Measurements from ENCODE around the gene PHACTR3.

DNA sequence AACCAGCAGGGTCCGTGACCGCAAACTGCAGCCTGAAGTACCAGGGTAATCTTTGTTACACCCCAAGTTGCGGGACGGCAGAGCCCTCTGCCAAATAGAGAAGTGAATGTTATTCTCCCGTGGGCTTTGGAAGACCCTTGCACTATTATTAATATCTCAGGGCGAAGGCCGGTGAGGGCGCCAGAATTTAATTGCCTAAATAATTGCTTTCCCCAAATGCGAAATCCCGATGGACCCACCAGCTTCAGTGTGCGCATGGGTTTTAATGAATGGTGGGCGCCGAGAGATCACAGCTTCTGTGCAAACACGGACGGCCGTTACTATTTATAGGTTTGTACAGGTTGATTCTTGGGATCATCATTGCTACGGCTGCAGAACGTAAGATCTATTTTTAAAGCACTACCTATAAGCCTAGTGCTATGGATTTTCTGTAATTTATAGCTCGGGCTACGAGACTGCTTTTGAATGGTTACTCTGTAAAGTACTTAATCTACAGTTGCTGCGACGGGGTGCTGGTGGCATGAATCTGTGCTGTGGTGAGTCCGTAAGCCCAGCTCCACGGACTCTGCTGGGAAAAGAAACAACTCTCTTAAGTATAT lies 15.2 kb upstream of the PHACTR3 start:
- TF ChIP-seq, protein P1, sequence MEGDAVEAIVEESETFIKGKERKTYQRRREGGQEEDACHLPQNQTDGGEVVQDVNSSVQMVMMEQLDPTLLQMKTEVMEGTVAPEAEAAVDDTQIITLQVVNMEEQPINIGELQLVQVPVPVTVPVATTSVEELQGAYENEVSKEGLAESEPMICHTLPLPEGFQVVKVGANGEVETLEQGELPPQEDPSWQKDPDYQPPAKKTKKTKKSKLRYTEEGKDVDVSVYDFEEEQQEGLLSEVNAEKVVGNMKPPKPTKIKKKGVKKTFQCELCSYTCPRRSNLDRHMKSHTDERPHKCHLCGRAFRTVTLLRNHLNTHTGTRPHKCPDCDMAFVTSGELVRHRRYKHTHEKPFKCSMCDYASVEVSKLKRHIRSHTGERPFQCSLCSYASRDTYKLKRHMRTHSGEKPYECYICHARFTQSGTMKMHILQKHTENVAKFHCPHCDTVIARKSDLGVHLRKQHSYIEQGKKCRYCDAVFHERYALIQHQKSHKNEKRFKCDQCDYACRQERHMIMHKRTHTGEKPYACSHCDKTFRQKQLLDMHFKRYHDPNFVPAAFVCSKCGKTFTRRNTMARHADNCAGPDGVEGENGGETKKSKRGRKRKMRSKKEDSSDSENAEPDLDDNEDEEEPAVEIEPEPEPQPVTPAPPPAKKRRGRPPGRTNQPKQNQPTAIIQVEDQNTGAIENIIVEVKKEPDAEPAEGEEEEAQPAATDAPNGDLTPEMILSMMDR (IDR thresholded peaks at IDR 0.05): no peak
- TF ChIP-seq POLR2AphosphoS5 (IDR thresholded peaks at IDR 0.05): no peak

Measured in prostate gland (tissue), 2 donors.